SK-N-SH (cell line): ENCODE results near the gene TGFB2. TPM values are rescaled to one million over a fixed set of nuclear protein-coding genes. Genes with fewer than 3 reads are reported as not detected.

Experiments used
- CTCF ChIA-PET: fragments of 300-600, 350-600 bp; formaldehyde crosslinking; extraction: SDS; loops from one replicate; lab custom pipeline; 2021; lab: Yijun Ruan, JAX
- POLR2A ChIA-PET: fragments of 350-600 bp; sonication (Branson Sonifier 250); formaldehyde crosslinking; extraction: SDS; loops from one replicate; lab custom pipeline; 2020; ENCODE audit warnings: antibody characterized with exemption, inconsistent platforms; lab: Yijun Ruan, JAX
- DNase-seq: peaks from one replicate; pipeline ENCODE4 v3.0.0; 2012
- H2AFZ ChIP-seq: fragments of 200-600 bp; sonication (generic); 2 replicates; pipeline ENCODE4 v1.8.1; 2016; ENCODE audit warnings: antibody characterized with exemption, mild to moderate bottlenecking, low read depth
- H3F3A ChIP-seq: fragments of 200-600 bp; sonication (generic); replicated peaks from 2 replicates; pipeline ENCODE3; 2016; ENCODE audit warnings: antibody characterized with exemption, mild to moderate bottlenecking; ENCODE audit not compliant: insufficient read depth
- H3K27ac ChIP-seq, 2 experiments: fragments of 200-500 bp in 1 of 2; fragments of 200-600 bp in 1 of 2; sonication (Bioruptor generic) in 1 of 2; sonication (generic), shearing (Covaris generic) in 1 of 2; 2 replicates each; pipeline versions ENCODE4 v1.5.1 to v1.6.1; 2014 to 2016; ENCODE audit warnings: low read depth in 2 of 2, inconsistent platforms in 1 of 2, low read length in 1 of 2, mild to moderate bottlenecking in 1 of 2, mixed read lengths in 1 of 2
- H3K27me3 ChIP-seq: fragments of 200-600 bp; sonication (generic), shearing (Covaris generic); 2 replicates; pipeline ENCODE4 v1.6.1; 2016; ENCODE audit warnings: mixed run types; ENCODE audit not compliant: insufficient read depth
- H3K36me3 ChIP-seq, 2 experiments: fragments of 200-500 bp in 1 of 2; fragments of 200-600 bp in 1 of 2; sonication (Bioruptor generic) in 1 of 2; sonication (generic) in 1 of 2; replicated peaks in 1 of 2; 2 replicates each; pipeline versions ENCODE3 to v1.5.1; 2014 to 2016; ENCODE audit warnings: low read length in 1 of 2, mild to moderate bottlenecking in 1 of 2; ENCODE audit not compliant: insufficient read depth in 2 of 2, control insufficient read depth in 1 of 2
- H3K4me1 ChIP-seq, 2 experiments: fragments of 200-500 bp in 1 of 2; fragments of 200-600 bp in 1 of 2; sonication (Bioruptor generic) in 1 of 2; sonication (generic), shearing (Covaris generic) in 1 of 2; 2 replicates each; pipeline versions ENCODE4 v1.5.1 to v1.6.1; 2014 to 2016; ENCODE audit warnings: low read depth in 1 of 2, low read length in 1 of 2, mixed run types in 1 of 2; ENCODE audit not compliant: insufficient read depth in 2 of 2, control insufficient read depth in 1 of 2
- H3K4me2 ChIP-seq: fragments of 200-600 bp; sonication (generic), shearing (Covaris generic); 2 replicates; pipeline ENCODE4 v1.6.1; 2017; ENCODE audit warnings: mixed run types
- H3K4me3 ChIP-seq, 2 experiments: fragments of 200-500 bp in 1 of 2; fragments of 200-600 bp in 1 of 2; sonication (Bioruptor generic) in 1 of 2; sonication (generic), shearing (Covaris generic) in 1 of 2; 2 replicates each; pipeline versions ENCODE4 v1.5.1 to v1.8.1; 2014 to 2016; ENCODE audit warnings: low read depth in 2 of 2, inconsistent platforms in 1 of 2, low read length in 1 of 2, mild to moderate bottlenecking in 1 of 2, mixed read lengths in 1 of 2, moderate library complexity in 1 of 2
- H3K79me2 ChIP-seq: fragments of 200-600 bp; sonication (generic); 2 replicates; pipeline ENCODE4 v1.8.1; 2017; ENCODE audit warnings: mild to moderate bottlenecking; ENCODE audit not compliant: insufficient read depth
- H3K9ac ChIP-seq: fragments of 200-600 bp; sonication (generic); 2 replicates; pipeline ENCODE4 v1.6.1; 2017; ENCODE audit warnings: mixed run types
- H3K9me2 ChIP-seq: fragments of 200-600 bp; sonication (generic); 2 replicates; pipeline ENCODE4 v1.6.1; 2017; ENCODE audit warnings: mixed run types
- H3K9me3 ChIP-seq: fragments of 200-600 bp; sonication (generic); 2 replicates; pipeline ENCODE4 v1.6.1; 2017; ENCODE audit warnings: mixed run types, mild to moderate bottlenecking, moderate library complexity
- H4K20me1 ChIP-seq: fragments of 200-600 bp; sonication (generic); 2 replicates; pipeline ENCODE4 v1.6.1; 2017; ENCODE audit warnings: mild to moderate bottlenecking, mixed run types; ENCODE audit not compliant: insufficient read depth
- CHD2 ChIP-seq: fragments of 150-350 bp; IDR thresholded peaks from 2 replicates; pipeline ENCODE4 v1.6.1; 2018; ENCODE audit warnings: low read length; ENCODE audit not compliant: partially characterized antibody
- FOXJ3 ChIP-seq: sonication (generic); formaldehyde crosslinking; IDR thresholded peaks from 2 replicates; pipeline ENCODE4 v1.5.1; 2020; ENCODE audit warnings: mild to moderate bottlenecking, missing genetic modification reagents
- FOXM1 ChIP-seq: IDR thresholded peaks from 2 replicates; pipeline ENCODE4 v1.4.0; 2012; ENCODE audit warnings: low read depth, mild to moderate bottlenecking
- GATA2 ChIP-seq: sonication (generic); formaldehyde crosslinking; IDR thresholded peaks from 2 replicates; pipeline ENCODE4 v1.5.0; 2020; ENCODE audit warnings: mild to moderate bottlenecking, missing genetic modification reagents
- IRF3 ChIP-seq: fragments of 150-350 bp; IDR thresholded peaks from 2 replicates; pipeline ENCODE4 v1.6.1; 2016; ENCODE audit warnings: mild to moderate bottlenecking, low read depth, low read length
- MAX ChIP-seq: IDR thresholded peaks from 2 replicates; pipeline ENCODE4 v1.4.0; 2012; ENCODE audit warnings: low read depth
- MEF2A ChIP-seq: IDR thresholded peaks from 2 replicates; pipeline ENCODE4 v1.4.0; 2012; ENCODE audit warnings: low read depth, borderline replicate concordance
- NFIC ChIP-seq: IDR thresholded peaks from 2 replicates; pipeline ENCODE4 v1.4.0; 2012; ENCODE audit warnings: borderline replicate concordance
- NRF1 ChIP-seq: IDR thresholded peaks from 2 replicates; pipeline ENCODE4 v1.6.1; 2012; ENCODE audit warnings: low read depth, mild to moderate bottlenecking, low read length
- PBX3 ChIP-seq: IDR thresholded peaks from 2 replicates; pipeline ENCODE4; 2012
- RAD21 ChIP-seq: IDR thresholded peaks from 2 replicates; pipeline ENCODE4 v1.6.1; 2012; ENCODE audit warnings: mild to moderate bottlenecking, low read length
- RCOR1 ChIP-seq: fragments of 150-350 bp; IDR thresholded peaks from 2 replicates; pipeline ENCODE4 v1.6.1; 2017; ENCODE audit warnings: antibody characterized with exemption, low read length
- RFX5 ChIP-seq: IDR thresholded peaks from 2 replicates; pipeline ENCODE4 v1.6.1; 2012; ENCODE audit warnings: mild to moderate bottlenecking, improper control_type of control experiment, low read length
- RXRA ChIP-seq: IDR thresholded peaks from 2 replicates; pipeline ENCODE4 v1.4.0; 2012; ENCODE audit warnings: low read depth, mild to moderate bottlenecking, borderline replicate concordance
- TAF1 ChIP-seq: IDR thresholded peaks from 2 replicates; pipeline ENCODE4 v1.6.1; 2012; ENCODE audit warnings: low read depth, mild to moderate bottlenecking, low read length, moderate library complexity, borderline replicate concordance
- TCF12 ChIP-seq: IDR thresholded peaks from 2 replicates; pipeline ENCODE4 v1.4.0; 2012
- TEAD4 ChIP-seq: IDR thresholded peaks from 2 replicates; pipeline ENCODE4 v1.4.0; 2012; ENCODE audit warnings: mild to moderate bottlenecking, borderline replicate concordance; ENCODE audit not compliant: insufficient read depth
- USF1 ChIP-seq: IDR thresholded peaks from 2 replicates; pipeline ENCODE4 v1.4.0; 2012; ENCODE audit warnings: low read depth, borderline replicate concordance
- USF2 ChIP-seq: fragments of 150-350 bp; IDR thresholded peaks from 2 replicates; pipeline ENCODE4 v1.6.1; 2017; ENCODE audit warnings: antibody characterized with exemption, low read length, low read depth, borderline replicate concordance
- YY1 ChIP-seq: IDR thresholded peaks from 2 replicates; pipeline ENCODE4 v1.4.0; 2012; ENCODE audit warnings: low read depth, mild to moderate bottlenecking
- ZBTB33 ChIP-seq: IDR thresholded peaks from 2 replicates; pipeline ENCODE4 v1.4.0; 2012; ENCODE audit warnings: low read depth, borderline replicate concordance
- WGBS: methylation state at CpG from one replicate; pipeline ENCODE4 v1.1.6; 2017; ENCODE audit warnings: low lambda C conversion rate; 5-methylcytosine and 5-hydroxymethylcytosine counted together
- polyA plus RNA-seq, 3 experiments: library from polyadenylated mRNA; depleted of rRNA; stranded (reverse); fragments of >200 nt; gene quantifications; 2 replicates each; pipeline ENCODE4 v1.2.3, GENCODE V29; 2012

Gene TGFB2
- polyA plus RNA-seq, 1 of the 3 experiments (the other 2 are of a cell fraction): 2.4 TPM

GRCh38 chr1:218312509-218312908, 32.6 kb upstream of the TGFB2 start (continued):
- TF ChIP-seq IRF3: no peak
- no peak for TF ChIP-seq RXRA
- TF ChIP-seq USF2: no peak
- TF ChIP-seq MAX: no peak

- ChIA-PET CTCF (interaction anchor here (2.2 kb wide), 1 partner anchor 15 kb away, joined by 10 read pairs; no protein-coding TSS in a partner anchor), POLR2A (no interaction called here)
- TF ChIP-seq NFIC (no peak), MAX (no peak), ZBTB33 (no peak), YY1 (no peak), FOXJ3 (CRISPR knock-in tag) (no peak), RCOR1 (no peak), TCF12 (no peak), NRF1 (no peak), PBX3 (no peak), USF1 (no peak), MEF2A (no peak), TEAD4 (no peak), USF2 (no peak), TAF1 (no peak), RAD21 (no peak), FOXM1 (no peak), RFX5 (no peak), GATA2 (CRISPR knock-in tag) (no peak), CHD2 (no peak), IRF3 (no peak)
- H3K27me3 ChIP-seq: no peaks in the 10 kb centered on the region
- H3K4me2 ChIP-seq: no peak overlapping the region
- no peaks in the 10 kb centered on the region for H4K20me1 ChIP-seq
- H3F3A ChIP-seq: peaks cover 4% of the 10 kb centered on the region
- peaks cover 26 to 41% of the 10 kb centered on the region in 2 experiments for H3K36me3 ChIP-seq
- H3K9ac ChIP-seq: no peak overlapping the region
- H3K79me2 ChIP-seq: no peaks in the 10 kb centered on the region
- H2AFZ ChIP-seq: no peak overlapping the region
- WGBS: 89% methylated on average over 3 of the region's 3 CpGs
- no peak overlapping the region for H3K27ac ChIP-seq
- no peaks in the 10 kb centered on the region for H3K9me2 ChIP-seq
- H3K4me1 ChIP-seq: no peaks in the 10 kb centered on the region
- peaks cover 18% of the 10 kb centered on the region for H3K9me3 ChIP-seq
- no peak overlapping the region for H3K4me3 ChIP-seq
- no peak for DNase-seq
Observed at GRCh38 chr1:218314316-218314715, 30.8 kb upstream of the TGFB2 start.
